HuH-7.5 (cell line): ENCODE measurements around the gene CORIN.
"Not testable (repeated sequence)": the region's sequence is repeated elsewhere in the genome, so short reads cannot be mapped to it uniquely, and the experiment has no call there.

Experiments used
- DNase-seq: peaks from one replicate; pipeline ENCODE4 v3.0.0; 2011; ENCODE audit warnings: low spot score

Gene CORIN

DNA sequence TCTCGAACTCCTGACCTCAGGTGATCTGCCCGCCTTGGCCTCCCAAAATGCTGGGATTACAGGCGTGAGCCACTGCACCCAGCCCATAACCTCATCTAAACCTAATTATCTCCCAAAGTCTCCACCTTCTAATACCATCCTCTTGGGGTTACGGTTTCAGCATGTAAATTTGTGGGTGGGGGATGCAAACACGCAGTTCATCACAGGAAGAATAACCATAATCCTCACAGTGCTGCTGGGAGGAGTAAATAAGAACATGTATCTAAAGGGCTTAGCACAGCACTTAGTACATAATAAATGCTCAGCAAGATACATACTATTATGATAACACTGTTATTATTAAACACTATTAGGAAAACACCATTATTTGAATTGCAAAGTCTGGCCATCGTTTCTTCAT, 116.4 kb downstream of the CORIN start:
- no peak for DNase-seq

DNA sequence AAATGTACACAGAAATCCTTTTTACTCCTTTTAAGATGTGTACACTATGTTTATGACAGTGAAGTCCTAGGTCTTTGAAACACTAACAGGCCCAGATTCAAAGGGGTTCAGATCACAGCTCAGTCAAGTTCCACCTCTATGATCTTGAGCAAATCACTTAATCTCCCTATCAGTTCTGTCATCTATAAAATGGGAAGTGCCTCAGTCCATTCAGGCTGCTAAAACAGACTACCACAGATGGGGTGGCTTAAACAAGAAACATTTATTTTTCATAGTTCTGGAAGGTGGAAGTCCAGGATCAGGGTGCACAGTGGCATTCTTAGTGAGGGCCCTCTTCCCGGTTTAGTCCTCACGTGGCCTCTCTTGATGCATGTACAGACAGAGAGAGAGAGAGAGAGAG, 117.1 kb downstream of the CORIN start:
- DNase-seq: no peak

DNA sequence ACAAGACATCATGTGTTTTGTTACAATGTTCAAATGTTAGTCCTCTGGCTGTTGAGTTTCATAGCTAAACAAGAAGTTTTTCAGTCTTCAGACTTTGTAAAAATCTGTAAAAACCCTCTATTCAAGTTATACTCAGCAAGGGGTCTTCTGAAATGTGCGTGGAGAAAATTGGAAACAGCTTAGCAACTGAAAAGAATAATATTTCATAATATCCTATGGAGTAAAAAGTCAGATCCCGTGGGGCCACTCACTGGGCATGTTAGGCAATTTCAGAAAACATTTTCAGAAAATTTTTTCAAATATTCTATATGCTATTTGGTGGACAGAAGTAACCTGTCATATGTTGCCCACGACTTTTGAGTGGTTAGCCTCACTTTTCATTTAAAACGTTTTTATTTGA, 118.3 kb downstream of the CORIN start:
- no peak for DNase-seq

DNA sequence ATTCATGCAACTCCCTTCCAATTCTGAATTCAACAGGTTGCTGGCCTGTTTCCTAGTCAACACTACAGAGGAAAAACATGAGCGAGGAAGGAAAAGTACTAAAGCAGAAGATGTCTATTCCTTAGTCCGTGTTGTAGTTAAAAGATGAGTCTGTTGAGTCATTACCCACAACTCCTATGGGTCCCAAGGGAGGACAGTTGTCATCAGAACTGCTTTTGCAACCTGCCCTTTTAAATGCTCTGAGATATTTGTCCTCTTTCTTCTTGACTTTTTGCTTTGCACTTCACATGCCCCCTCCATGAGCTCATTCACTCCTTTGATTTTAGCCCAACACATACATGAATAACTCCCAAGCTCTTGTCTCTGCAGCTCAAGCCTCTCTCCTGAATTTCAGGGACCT, 119.2 kb downstream of the CORIN start:
- DNase-seq: no peak

DNA sequence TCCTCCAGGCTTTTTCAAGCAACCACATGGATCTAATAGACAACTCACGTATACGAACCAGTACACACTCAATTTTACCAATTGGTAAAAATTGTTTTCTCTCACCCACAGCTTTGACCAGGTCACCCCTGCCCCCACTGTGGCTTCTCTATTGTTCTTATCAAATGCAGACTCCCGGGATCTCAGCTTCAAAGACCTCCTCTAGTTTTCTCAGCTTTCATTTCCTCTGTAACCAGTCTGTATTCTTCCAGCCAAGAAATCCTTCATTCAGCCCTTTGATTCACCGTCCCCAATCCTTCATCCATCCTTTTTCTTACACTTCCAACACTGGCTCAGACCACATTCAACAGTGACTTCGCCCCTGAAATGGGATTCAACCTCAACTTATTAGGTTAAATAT, 120.7 kb downstream of the CORIN start:
- DNase-seq: no peak

DNA sequence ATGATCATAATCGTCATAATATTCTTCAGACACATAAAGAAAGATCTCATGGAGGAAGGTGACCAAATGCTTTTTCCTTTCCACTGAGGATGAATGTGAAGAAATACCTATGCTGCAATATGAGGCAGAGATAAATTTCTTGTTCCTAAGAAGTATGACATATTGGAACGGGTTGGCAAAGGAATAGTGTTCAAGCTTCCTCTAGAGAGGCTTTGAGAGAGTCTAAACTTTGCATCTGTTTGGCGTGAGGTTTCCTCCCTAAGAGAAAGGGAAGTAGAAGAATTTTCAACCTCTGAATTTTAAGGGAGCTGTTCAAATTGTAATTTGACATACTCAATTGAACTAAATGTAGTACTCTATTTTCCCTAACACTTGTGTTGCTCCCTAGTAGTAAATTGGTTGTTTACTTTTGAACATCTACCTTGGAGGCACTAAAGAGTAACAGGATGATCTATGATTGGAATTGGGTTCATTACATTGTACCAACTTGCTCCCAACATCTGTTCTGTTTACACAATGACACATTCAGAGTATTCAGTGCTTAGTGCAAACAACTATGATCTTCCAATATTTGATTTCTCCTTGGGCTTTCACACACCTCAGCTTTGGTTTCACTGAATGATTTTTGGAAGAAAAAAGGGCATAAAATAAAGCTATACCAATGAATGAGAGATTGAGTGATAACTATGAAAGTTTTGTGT, 122.0 kb downstream of the CORIN start:
- DNase-seq: no peak

DNA sequence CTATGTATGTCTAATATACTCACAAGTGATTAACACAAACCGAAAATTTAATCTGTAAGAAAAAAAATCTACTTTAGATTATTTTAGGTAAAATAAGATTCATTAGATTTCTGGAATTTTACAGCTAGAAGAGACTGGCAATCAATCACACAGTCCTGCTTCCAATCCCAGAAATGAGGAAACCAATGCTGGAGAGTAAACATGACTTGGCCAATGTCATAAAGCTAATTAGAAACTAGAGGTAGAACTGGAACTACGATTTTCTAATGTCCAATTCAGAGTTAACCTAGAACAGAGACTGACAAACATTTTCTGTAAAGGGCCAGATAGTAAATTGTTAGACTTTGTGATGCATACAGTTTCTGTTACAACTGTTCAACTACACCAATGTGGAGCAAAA, 123.6 kb downstream of the CORIN start:
- no peak for DNase-seq

DNA sequence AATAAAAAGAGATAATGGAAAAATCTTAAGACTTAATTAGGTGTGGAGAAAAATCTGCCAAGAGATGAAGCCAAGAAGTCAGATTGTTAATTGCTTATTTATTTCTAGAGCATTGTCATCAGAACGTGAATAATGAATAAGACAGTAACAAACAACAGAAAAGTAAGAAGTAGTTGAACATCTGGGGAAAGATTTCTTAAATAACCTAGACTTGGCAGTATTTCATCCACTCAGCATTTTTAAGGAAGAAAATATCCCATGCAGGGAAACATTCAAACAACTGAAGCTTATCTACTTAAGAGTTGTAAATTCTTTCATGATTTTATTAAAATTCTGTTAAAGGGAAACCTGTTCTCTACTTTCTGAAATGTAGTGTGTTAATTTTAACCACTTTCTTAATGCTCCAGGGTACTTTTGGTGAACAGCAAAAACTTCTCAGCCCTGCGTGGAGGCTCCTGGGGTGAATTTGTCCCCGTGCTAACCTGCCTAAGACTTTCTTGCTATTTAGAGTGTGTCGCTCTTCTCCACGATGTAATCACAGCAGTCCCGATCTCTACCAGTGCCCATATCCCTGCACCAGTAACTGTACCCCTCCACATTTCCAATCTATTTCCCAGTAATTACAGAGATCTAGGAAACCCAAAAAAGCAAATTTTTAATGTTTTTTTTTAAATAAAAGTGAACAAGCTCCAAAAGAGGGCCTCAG, 124.6 kb downstream of the CORIN start:
- no peak for DNase-seq

DNA sequence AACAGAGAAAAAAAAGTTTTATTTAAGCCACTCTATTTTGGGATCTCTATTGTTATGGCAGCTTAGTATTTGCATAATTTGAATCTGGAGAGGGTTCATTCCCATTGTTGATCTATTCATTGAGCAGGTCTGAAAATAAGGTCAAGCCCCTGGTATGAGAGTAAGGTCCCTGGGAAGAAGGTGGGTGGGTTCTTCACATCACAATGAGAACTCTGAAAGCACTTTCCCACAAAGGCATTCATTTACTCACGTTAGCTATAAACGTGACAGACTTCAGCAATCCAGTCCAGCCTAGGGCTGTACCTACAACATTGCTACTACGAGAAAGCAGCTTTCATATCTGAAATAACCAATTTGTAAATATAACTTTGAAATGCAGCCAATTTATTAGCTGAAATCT, 126.2 kb downstream of the CORIN start:
- no peak for DNase-seq

DNA sequence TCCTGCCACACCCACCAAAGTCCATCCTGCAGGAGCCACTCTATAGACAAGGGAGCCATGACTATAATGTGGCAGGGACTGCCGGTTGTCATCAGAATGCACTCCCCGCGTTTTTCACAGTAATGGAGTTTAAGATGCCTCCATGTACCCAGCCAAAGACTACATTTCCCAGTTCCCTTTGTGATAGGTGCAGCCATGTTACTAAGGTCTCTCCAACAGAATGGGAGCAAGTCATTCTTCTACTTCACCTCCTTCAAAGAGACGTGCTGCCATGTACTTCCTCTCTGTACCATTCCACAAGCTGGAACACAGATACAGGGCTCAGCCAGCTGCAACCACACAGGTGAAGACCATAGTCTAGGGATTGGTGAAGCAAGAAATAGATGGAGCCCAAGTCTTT, 126.7 kb downstream of the CORIN start:
- DNase-seq: no peak

DNA sequence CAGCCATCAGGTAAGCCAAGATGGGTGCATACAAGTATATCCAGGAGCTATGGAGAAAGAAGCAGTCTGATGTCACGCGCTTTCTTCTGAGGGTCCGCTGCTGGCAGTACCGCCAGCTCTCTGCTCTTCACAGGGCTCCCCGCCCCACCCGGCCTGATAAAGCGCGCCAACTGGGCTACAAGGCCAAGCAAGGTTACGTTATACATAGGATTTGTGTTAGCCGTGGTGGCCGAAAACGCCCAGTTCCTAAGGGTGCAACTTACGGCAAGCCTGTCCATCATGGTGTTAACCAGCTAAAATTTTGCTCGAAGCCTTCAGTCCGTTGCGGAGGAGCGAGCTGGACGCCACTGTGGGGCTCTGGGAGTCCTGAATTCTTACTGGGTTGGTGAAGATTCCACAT, 131.5 kb downstream of the CORIN start:
- not testable (repeated sequence) for DNase-seq

DNA sequence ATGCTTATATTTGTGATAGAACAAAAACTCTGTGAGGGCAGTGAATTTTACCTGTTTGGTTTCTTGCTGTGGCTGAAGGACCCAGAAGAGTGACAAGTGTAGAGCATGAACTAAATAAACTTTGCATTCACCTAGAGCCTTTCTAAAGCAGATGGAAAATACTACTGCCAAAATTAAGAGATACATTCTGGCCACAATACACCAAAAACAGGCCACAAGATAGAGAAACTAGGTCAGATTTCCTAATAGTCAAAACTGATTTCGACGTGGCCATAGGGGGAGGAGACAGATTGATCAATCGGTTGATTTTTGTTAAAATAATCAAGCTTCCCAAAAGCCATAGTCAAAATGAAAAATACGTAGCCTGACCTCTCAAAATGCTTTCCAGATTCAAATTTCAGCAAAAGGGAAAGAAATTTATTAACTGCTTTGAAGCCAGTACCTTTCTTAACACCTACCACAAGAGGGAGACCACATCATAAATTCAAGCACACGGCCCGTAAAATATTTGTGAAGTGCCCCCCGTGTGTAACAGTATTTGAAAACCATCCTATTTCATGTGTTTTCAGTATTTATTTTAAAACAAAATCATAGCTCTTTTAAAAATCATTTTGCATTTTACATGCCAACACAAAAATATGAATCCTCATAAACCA, 132.4 kb downstream of the CORIN start:
- DNase-seq: no peak

DNA sequence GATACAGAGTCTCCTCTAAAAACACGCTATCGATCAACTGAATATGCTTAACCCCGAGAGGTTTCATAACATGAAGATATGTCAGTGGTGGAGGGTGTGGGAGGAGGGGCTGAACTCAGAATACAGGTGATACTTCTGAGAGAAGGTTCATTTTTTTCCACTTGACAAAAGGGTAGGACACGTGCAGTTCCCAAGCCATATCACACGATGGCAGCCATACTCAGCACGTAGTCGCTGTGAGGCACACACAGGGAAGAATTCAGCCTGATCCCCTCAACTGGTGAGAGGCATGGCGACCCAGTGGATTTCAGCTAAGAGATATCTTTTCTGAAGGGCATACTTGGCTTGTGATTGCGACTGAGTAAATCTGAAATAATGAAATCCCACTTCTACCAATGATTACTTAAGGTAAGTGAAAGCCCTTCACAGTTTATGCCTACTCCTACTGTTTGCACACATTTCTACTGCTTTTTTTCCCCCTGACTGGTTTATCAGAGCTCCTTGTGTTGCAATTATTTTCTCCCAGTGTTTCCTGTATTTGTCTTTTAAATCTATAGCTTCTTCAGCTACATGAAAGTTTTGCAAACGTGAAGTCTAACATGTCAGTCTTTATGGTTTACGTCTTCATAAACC, 133.1 kb downstream of the CORIN start:
- peak; percentile 19 for DNase-seq

DNA sequence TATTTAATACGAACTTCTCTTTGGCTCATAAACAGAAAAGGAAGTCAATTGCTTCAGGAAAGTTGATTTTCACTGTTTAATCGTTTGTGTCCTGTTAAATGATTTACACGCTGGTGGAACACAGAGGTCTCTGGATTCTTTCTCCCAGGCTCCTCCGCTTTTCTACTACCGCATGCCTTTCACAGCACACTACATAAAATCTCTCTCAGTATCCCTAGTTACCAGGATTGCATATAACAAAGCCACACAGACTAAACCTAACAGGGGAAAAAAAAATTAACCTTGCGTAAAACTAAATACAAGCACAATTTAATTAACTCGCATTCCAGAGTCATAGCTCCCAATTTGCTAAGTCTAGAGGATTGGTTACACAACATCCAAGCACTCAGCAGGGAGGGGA, 133.9 kb downstream of the CORIN start:
- DNase-seq: no peak

DNA sequence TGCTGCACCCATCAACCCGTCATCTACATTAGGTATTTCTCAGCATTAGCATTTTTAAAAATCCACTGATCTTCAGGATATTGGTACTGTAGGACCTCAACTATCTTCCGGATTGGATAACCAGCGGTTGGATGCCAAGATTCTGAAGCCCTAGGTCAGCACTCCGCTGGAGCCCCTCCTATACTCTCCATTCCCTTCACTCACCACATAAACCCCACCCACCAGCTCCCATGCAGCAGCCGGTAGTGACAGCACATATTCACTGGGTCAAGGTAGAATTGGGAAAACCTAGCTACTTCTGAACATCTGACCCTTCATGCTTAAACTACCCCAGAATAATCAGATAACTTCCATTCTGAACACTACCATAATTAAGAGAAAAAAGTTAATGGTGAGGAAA, 134.9 kb downstream of the CORIN start:
- DNase-seq: no peak

DNA sequence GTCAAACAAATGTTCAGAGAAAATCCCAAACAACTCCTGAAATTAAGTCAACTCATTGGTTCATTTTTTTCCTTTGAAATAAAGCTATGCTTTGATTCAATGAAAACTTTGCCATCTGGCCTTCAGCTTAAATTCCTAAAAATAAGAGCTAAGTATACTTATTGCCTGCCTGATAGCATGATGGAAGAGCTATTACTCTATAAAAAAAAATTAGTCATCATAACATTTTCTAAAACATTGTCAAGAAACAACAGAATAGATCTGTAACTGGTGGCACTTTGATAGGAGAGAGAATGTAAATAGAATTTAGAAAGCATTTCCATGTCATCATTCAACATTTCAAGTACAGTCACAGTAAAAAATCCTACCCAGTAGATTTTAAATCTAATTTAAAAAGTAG, 136.6 kb downstream of the CORIN start:
- DNase-seq: no peak

DNA sequence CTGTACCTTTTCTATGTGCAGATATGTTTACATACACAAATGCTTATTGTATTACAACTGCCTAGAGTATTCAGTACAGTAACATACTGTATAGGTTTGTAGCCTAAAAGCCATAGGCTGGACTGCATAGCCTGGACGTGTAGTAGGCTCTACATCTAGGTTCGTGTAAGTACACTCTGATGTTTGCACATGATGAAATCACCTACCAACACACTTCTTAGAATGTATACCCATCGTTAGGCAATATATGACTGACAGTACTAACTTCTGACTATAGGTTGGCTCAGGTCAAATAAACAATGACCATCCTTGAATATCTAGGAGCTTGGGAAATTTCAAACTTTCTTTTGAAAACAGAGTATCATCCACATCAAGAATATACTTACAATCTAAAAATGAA, 139.0 kb downstream of the CORIN start:
- peak; percentile 12 for DNase-seq

DNA sequence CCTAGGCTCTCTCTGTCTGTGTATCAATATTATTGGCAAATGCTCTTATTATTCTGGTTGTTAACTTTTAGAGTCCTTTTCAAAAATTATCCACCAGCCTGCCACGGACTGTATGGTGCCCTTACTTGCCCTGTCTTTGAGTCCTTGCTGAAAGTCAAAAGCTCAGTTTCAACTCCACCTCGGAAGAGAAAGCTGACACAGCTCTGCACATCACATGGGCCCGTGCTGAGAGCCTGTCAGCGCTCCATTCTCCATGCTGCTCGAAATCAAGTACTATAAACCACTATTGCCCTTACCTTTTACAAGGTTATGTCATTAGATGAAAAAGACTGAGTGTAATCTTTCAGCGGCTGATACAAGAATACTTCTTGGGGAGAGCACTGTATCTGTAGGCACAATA, 141.0 kb downstream of the CORIN start:
- DNase-seq: no peak

DNA sequence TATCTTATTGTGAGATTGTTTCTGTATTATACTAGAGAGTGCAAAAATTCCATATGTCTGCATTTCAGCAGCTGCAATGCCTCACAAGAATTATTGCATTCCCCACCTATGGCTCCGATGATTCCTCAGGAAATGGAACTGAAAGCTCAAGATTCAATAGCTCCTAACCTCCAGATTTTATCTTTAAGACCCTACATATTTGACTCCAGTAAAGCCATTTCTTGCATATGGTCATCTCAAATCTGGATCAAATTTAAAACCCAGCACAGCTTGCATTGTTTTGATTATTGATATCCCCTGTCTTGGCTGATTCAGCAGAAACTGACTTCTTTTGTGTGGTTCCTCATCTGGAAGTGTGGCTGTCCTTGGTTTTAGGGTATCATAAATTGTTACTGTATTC, 142.6 kb downstream of the CORIN start:
- DNase-seq: no peak

DNA sequence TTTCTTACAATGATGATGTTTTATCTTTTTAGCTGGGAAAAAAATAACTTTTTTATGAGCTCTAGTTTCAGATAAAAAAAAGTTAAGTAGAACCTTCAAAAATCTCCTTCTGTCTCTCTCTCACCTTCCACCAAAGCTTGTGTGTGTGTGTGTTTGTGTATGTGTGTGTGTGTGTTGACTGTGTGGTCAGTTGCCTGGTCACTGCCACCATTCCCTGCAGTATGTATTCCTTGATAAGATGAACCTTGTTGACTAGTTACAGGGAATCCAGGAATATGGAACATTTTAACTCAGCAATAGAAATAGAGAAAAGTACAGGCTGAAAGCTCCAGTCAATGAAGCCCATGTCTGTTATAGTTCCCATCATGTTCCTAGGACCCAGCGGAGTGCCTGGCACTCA, 143.5 kb downstream of the CORIN start:
- no peak for DNase-seq

DNA sequence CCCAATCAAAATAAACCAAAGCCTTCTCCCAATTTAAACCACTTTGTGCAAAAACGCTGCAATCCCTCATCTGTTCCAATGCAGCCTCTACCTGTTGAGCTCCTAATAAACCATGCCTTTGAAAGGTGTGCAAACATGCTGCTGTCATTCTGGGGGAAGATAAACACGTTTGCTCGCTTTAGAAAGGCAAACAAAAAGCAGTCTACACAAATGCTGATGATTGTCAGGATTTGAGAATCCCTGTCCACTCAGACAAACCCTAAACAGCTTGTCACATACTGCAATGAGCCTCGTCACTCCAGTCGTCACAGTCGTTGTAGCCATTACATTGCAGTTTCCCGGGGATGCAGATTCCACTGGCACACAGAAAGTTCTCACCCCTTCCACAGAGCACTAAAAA, 145.2 kb downstream of the CORIN start:
- peak; percentile 12 for DNase-seq

DNA sequence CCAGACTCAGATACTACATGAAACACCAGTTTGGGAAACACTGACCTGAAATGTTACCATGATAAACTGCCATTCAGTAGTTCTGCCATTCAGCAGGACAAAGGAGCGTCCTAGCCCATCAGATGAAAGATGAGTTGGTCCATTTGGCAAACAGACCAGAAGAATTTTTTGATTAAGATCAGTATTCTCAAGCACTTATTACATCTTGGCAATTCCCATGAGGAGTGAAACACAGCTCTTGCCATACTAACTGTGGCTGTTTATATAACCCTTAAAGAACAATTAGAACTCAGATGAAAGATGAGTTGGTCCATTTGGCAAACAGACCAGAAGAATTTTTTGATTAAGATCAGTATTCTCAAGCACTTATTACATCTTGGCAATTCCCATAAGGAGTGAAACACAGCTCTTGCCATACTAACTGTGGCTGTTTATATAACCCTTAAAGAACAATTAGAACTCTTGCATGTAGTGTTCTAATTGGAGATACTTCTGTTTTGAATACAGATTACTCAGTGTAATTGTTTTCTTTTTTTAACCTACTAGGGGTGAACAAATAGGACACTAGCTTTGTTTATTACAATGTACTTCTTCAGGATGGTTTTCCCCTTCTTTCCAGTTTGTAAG, 146.0 kb downstream of the CORIN start:
- DNase-seq: not testable (repeated sequence)

DNA sequence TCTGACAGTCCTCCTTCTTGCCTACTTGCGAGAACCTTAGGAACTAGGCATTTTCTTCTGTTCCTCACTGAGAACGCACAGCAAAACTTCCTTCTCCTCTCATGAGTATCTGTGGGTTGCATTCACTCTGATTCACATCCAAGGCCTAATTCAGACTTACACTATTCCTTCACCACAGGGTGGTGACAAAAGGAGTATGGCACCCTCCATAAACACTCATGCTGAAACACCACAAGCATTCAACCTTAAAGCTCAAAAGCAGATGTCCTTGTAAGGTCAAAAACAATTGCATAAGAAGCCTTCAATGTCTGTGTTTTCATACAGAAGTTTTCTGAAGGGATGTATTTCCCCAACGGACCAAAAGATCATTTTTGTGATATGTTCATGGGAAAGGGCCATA, 147.3 kb downstream of the CORIN start:
- DNase-seq: no peak
